ENCODE data around the gene DGAT2.

GRCh38 chr11:75781296-75781695, 12.7 kb downstream of the DGAT2 start:
- TF ChIP-seq CTCF (conservative IDR thresholded peaks at IDR 0.05) (no peak), ZFX (IDR thresholded peaks at IDR 0.05) (no peak)

Data from C4-2B (cell line).